ENCODE measurements around the gene SET. TPM values are rescaled to one million over a fixed set of nuclear protein-coding genes. Genes with fewer than 3 reads are reported as not detected.

The SET gene
- total RNA-seq, 1 donor from 2014 or later: 307 TPM

GRCh38 chr9:128731093-128731492 is 42.1 kb downstream of the SET start:
- no peak for DNase-seq

DNA sequence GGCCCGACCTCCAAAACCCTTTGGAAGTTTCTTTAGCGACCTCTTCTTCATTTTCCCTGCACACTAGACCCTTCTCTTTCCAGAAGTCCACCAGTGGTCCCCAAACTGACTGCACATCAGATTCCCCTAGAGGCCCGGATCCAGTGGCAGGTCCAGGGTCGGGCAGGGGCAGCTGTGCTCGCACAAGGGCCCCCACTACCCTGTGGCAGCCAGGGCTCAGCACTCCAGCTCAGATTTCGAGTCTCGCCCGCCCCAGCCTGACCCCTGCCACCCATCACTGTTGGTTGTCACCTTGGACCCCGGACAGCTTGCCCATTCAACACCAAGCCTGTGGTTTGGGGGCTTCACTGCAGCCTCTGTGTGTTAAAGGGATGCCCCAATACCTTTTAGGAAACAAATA is 42.7 kb downstream of the SET start:
- no peak for DNase-seq

- no peak for DNase-seq
These were observed 43.6 kb downstream of the SET start for GRCh38 chr9:128732576-128732975.

DNA sequence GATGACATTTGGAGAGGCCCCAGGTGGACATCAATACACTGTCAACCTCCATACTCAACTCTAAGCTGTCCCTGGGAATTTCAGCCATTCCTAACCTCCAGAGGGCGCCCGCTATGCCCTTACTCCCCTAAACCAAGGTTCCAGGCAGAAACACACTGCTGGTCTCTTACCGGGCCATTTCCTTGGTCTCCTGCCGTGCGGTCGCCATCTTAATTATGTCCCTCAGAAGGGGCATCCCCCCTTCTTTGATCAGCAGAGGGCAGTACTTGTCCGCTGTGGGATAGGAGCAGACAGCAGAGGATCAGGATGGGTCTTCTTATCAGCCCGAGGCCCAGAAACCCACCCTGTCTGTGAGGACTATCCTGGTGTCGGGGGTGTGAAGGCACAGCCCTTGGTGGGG is 44.2 kb downstream of the SET start:
- DNase-seq: peak; percentile 89

DNA sequence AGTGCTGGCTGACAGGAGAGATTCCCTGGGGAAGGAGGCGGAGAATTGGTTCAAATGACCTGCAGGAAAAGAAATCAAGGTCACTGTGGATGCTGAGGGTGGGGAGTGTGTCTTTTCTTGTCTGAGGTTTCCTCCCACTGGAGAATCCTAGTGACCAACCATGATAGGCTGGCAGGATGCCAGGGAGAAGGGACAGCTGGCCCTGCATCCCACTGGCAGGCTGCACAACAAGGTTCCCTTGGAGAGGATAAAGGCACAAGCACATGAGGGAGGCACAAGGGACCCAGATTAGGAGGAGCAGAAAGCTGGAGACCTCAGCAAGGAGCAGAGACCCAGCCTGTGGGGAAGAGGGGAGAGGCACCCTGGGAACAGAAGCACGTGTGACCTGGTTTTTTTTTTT is 46.4 kb downstream of the SET start:
- peak; percentile 78 for DNase-seq

DNA sequence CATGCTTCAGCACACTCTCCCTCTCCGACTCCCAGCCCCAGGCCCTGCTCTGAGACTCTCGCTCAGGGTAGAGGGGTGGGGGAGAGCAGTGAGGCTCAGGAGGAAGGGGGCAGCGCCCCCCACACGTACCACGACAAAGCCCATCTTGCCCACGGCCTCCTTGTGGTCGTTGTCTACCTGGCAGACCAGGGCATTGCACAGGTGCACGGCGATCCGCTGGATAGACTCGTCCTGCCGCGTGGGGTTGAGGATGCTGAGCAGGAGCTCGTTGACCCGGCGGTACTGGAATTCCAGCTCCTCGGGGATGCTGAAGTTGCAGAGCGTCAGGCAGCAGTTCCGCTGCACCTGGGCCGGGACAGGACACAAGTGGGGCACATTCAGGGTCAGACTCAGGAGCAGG is 53.4 kb downstream of the SET start:
- DNase-seq: no peak

GRCh38 chr9:128743421-128743820 is 54.4 kb downstream of the SET start:
- DNase-seq: no peak

Small RNAs within 50 kb of the gene (small RNA-seq; reads per million reads assigned to genes)
- not detected for gene RF00017 (ENCODE audit: low replicate concordance)
- gene RN7SL560P (ENCODE audit: low replicate concordance): not detected

Other genes starting within 250 kb of the SET start
- gene ODF2, start 233.2 kb upstream of the SET start, total RNA-seq: 20.9 TPM
- gene GLE1, start 184.5 kb upstream of the SET start, total RNA-seq: 32.0 TPM
- gene SPTAN1, start 136.6 kb upstream of the SET start, total RNA-seq: 335 TPM
- 37.0 TPM for gene DYNC2I2, start 32.4 kb upstream of the SET start, total RNA-seq
- gene PKN3, start 13.3 kb downstream of the SET start, total RNA-seq: 5.9 TPM
- 4.1 TPM for gene ZDHHC12, start 34.9 kb downstream of the SET start, total RNA-seq
- 56.1 TPM for gene ZER1, start 82.7 kb downstream of the SET start, total RNA-seq
- gene TBC1D13, start 98.0 kb downstream of the SET start, total RNA-seq: 22.9 TPM
- gene ENDOG, start 129.3 kb downstream of the SET start, total RNA-seq: 30.7 TPM
- 17.1 TPM for gene SPOUT1, start 140.6 kb downstream of the SET start, total RNA-seq
- 7.3 TPM for gene KYAT1, start 192.7 kb downstream of the SET start, total RNA-seq
- gene LRRC8A, start 192.9 kb downstream of the SET start, total RNA-seq: 25.8 TPM
- 26.0 TPM for gene PHYHD1, start 231.8 kb downstream of the SET start, total RNA-seq